ENCODE results near the gene S100A8. TPM values are rescaled to one million over a fixed set of nuclear protein-coding genes. Genes with fewer than 3 reads are reported as not detected.
"Not testable (repeated sequence)": the region's sequence is repeated elsewhere in the genome, so short reads cannot be mapped to it uniquely, and the experiment has no call there.

Gene S100A8
- total RNA-seq, 2 donors from 2014 or later: 123 to 360 TPM

GRCh38 chr1:153353226-153353947, 37.5 kb downstream of the S100A8 start:
- intact Hi-C loops (cut with DNase I): loop anchor here (5.0 kb wide), 3 partner anchors 139 to 219 kb away; no protein-coding TSS in a partner anchor
- no peak for DNase-seq (ENCODE audit: low spot score)

GRCh38 chr1:153352523-153352922, 38.4 kb downstream of the S100A8 start:
- intact Hi-C loops (cut with DNase I): loop anchor here (5.0 kb wide), 3 partner anchors 140 to 220 kb away; no protein-coding TSS in a partner anchor
- DNase-seq (ENCODE audit: low spot score): peak; percentile 88

- intact Hi-C loops (cut with DNase I): loop anchor here (5.0 kb wide), 3 partner anchors 142 to 222 kb away; no protein-coding TSS in a partner anchor
These were observed 40.4 kb downstream of the S100A8 start for GRCh38 chr1:153350321-153350957.

GRCh38 chr1:153349363-153350320, 41.2 kb downstream of the S100A8 start:
- peak; percentile 37 for DNase-seq (ENCODE audit: low spot score)
- intact Hi-C loops (cut with DNase I): loop anchor here (5.0 kb wide), 3 partner anchors 143 to 223 kb away; no protein-coding TSS in a partner anchor

More at GRCh38 chr1:153350321-153350957, 40.4 kb downstream of the S100A8 start:
- no peak for DNase-seq (ENCODE audit: low spot score)

- DNase-seq (ENCODE audit: low spot score): no peak
- intact Hi-C loops (cut with DNase I): no loop called here
These were observed 42.1 kb downstream of the S100A8 start, which contains the start of gene PGLYRP4 for GRCh38 chr1:153348511-153349362. PGLYRP4 (minus strand) TSS chr1:153348841; CDS start chr1:153347932, 909 bp downstream.

GRCh38 chr1:153347856-153348255, 43.0 kb downstream of the S100A8 start:
- intact Hi-C loops (cut with DNase I): no loop called here
- peak; percentile 60 for DNase-seq (ENCODE audit: low spot score)

- intact Hi-C loops (cut with DNase I): not testable (repeated sequence)
- peak; percentile 41 for DNase-seq (ENCODE audit: low spot score)
These were observed 43.8 kb downstream of the S100A8 start for GRCh38 chr1:153347049-153347448.

- DNase-seq (ENCODE audit: low spot score): peak; percentile 25
- intact Hi-C loops (cut with DNase I): no loop called here
These were observed 44.7 kb downstream of the S100A8 start for GRCh38 chr1:153346077-153346723.

- DNase-seq (ENCODE audit: low spot score): no peak
- intact Hi-C loops (cut with DNase I): no loop called here
These were observed 45.4 kb downstream of the S100A8 start for GRCh38 chr1:153345187-153346076.

GRCh38 chr1:153344718-153345025, 46.2 kb downstream of the S100A8 start:
- peak; percentile 38 for DNase-seq (ENCODE audit: low spot score)
- intact Hi-C loops (cut with DNase I): no loop called here

- peak; percentile 43 for DNase-seq (ENCODE audit: low spot score)
- intact Hi-C loops (cut with DNase I): no loop called here
These were observed 46.8 kb downstream of the S100A8 start for GRCh38 chr1:153343811-153344717.

- DNase-seq (ENCODE audit: low spot score): no peak
- intact Hi-C loops (cut with DNase I): no loop called here
These were observed 47.7 kb downstream of the S100A8 start for GRCh38 chr1:153343040-153343681.

- intact Hi-C loops (cut with DNase I): no loop called here
These were observed 48.7 kb downstream of the S100A8 start for GRCh38 chr1:153342178-153342577.

GRCh38 chr1:153341431-153341934, 49.4 kb downstream of the S100A8 start:
- DNase-seq (ENCODE audit: low spot score): no peak
- intact Hi-C loops (cut with DNase I): no loop called here

More at GRCh38 chr1:153342178-153342577, 48.7 kb downstream of the S100A8 start:
- DNase-seq (ENCODE audit: low spot score): no peak

- DNase-seq (ENCODE audit: low spot score): no peak
These were observed 50.5 kb downstream of the S100A8 start for GRCh38 chr1:153340356-153340755.

More at GRCh38 chr1:153340356-153340755, 50.5 kb downstream of the S100A8 start:
- intact Hi-C loops (cut with DNase I): no loop called here
